Stomach (tissue), 9 donors: ENCODE data around the gene ANKRD22. TPM values are rescaled to one million over a fixed set of nuclear protein-coding genes. Genes with fewer than 3 reads are reported as not detected.

ENCODE experiments used
- DNase-seq, 2 donors: peaks; one replicate each; pipeline versions ENCODE4 v3.0.0 to v3.0.0-alpha.2; 2013 to 2019
- H3K27ac ChIP-seq, 5 donors: fragments of 200-600 bp in 4 of 5; sonication (generic) in 4 of 5; one replicate each; pipeline ENCODE4 v1.5.1; 2013 to 2019; ENCODE audit warnings: mild to moderate bottlenecking in 1 of 5, moderate library complexity in 1 of 5
- H3K27me3 ChIP-seq, 3 donors: fragments of 200-600 bp; sonication (generic); one replicate each; pipeline ENCODE4 v1.5.1; 2017 to 2019; ENCODE audit warnings: mixed run types in 1 of 3
- H3K36me3 ChIP-seq, 4 donors: fragments of 200-600 bp; sonication (generic); 1 replicate in 3 of 4; 2 replicates in 1 of 4; pipeline ENCODE4 v1.5.1; 2016 to 2019
- H3K4me1 ChIP-seq, 4 donors: fragments of 200-600 bp; sonication (generic); one replicate each; pipeline ENCODE4 v1.5.1; 2016 to 2019
- H3K4me3 ChIP-seq, 4 donors: fragments of 200-600 bp; sonication (generic) in 3 of 4; one replicate each; pipeline ENCODE4 v1.5.1; 2016 to 2019; ENCODE audit warnings: mild to moderate bottlenecking in 1 of 4
- H3K9me3 ChIP-seq, 4 donors: fragments of 200-600 bp; sonication (generic); one replicate each; pipeline ENCODE4 v1.5.1; 2016 to 2019
- CTCF ChIP-seq, 7 experiments: fragments of 450-650 bp in 4 of 7; fragments of 200-600 bp in 3 of 7; sonication (generic) in 3 of 7; IDR thresholded peaks; one replicate each; pipeline ENCODE4 v1.5.1; 2016 to 2019; ENCODE audit warnings: antibody characterized with exemption in 7 of 7, control low read depth in 2 of 7, mild to moderate bottlenecking in 1 of 7
- EP300 ChIP-seq: sonication (generic); formaldehyde crosslinking; IDR thresholded peaks from one replicate; pipeline ENCODE4 v1.6.1; 2017; ENCODE audit warnings: antibody characterized with exemption
- POLR2A ChIP-seq, 4 donors: fragments of 450-650 bp; IDR thresholded peaks; one replicate each; pipeline ENCODE4 v1.6.1; 2016; ENCODE audit warnings: antibody characterized with exemption in 4 of 4, control low read depth in 2 of 4, mild to moderate bottlenecking in 1 of 4, moderate library complexity in 1 of 4
- POLR2AphosphoS5 ChIP-seq, 3 donors: sonication (generic); formaldehyde crosslinking; IDR thresholded peaks; one replicate each; pipeline ENCODE4 v1.6.1; 2016; ENCODE audit warnings: antibody characterized with exemption in 3 of 3
- WGBS, 5 donors: extraction: QIAGEN DNeasy Blood & Tissue Kit in 3 of 5; methylation state at CpG; one replicate each; pipeline versions ENCODE4 v1.1.5 to v1.1.7; 2013 to 2018; 5-methylcytosine and 5-hydroxymethylcytosine counted together
- intact Hi-C: fragments of 100-400 bp; cut with DNase I; formaldehyde crosslinking; loops from one replicate; pipeline ENCODE4 v1.15.1; 2023; ENCODE audit warnings: low total_unique reads
- polyA plus RNA-seq, 3 donors: library from polyadenylated mRNA; stranded (reverse); fragments of 200-250 nt; gene quantifications; one replicate each; pipeline ENCODE4 v1.2.3, GENCODE V29; 2013
- total RNA-seq, 5 donors: library from RNA; depleted of rRNA; stranded (reverse); fragments of >200 nt; gene quantifications; one replicate each; pipeline versions ENCODE4 v1.1.0 to v1.2.3, GENCODE V29; 2014 to 2016
- donor health status: healthy with polysubstance abuse.
- donor health status: Bipolar disorder and iron deficiency.
- donor health status: healthy.

Gene ANKRD22
- total and polyA plus RNA-seq, 8 donors = 6.4 to 63.9 (median 36.4) TPM

DNA sequence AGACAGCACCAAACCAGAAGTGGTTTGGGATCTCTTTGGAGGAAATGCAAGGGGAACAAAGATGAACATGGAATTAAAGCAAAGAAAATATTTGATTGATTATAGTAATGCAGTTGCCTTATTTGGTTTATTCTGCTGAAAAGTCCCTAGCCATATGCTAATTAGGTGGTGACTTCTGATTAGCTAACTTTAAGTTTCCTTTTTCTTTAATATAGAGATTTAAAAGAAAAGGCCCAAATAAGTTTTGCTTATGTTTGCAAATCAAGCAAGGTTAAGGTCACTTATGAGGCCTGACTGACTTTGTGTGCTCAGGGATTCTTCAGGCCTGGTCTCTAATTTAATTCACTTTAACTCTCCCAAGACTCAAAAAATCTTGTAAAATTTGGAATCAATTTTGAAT is 6.2 kb upstream of the ANKRD22 start:
- Histone ChIP-seq H3K4me3 (no peak overlapping the region), H3K36me3 (no peaks in the 10 kb centered on the region), H3K27me3 (no peaks in the 10 kb centered on the region), H3K4me1 (peaks cover 6 to 60% (median 29%) of the 10 kb centered on the region in 4 donors), H3K27ac (peak overlapping the region in 1 of 5 donors; percentile 6), H3K9me3 (no peaks in the 10 kb centered on the region)
- intact Hi-C loops = no loop called here
- TF ChIP-seq POLR2AphosphoS5 (IDR thresholded peaks at IDR 0.05) (no peak), POLR2A (IDR thresholded peaks at IDR 0.05) (no peak), EP300 (no peak), CTCF (IDR thresholded peaks at IDR 0.05) (no peak)
- no peak for DNase-seq

DNA sequence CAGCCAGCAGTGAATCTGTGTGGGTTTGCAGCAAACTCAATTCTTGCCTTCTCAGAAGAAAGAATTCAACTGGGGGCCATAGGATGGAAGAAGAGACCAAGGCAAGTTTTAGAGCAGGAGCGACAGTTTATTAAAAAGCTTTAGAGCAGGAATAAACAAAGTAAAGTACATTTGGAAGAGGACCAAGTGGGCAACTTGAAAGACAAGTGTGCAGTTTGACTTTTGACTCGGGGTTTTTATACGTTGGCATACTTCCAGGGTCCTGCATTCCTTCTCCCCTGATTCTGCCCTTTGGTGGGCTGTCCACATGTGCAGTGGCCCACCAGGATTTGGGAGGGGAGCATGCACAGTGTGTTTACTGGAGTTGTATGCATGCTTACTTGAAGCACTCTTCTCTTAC is 3.0 kb upstream of the ANKRD22 start:
- H3K4me3 ChIP-seq = no peak overlapping the region
- intact Hi-C loops = no loop called here
- H3K27ac ChIP-seq = peak overlapping the region; percentile 23 to 86 (median 56)
- TF ChIP-seq POLR2AphosphoS5 (IDR thresholded peaks at IDR 0.05) (no peak), CTCF (IDR thresholded peaks at IDR 0.05) (no peak), POLR2A (IDR thresholded peaks at IDR 0.05) (no peak), EP300 (no peak)
- H3K36me3 ChIP-seq = no peaks in the 10 kb centered on the region
- WGBS, 5 donors = 9 to 26% (median 16%) methylated on average over 3 of the region's 3 CpGs
- no peaks in the 10 kb centered on the region for H3K9me3 ChIP-seq
- DNase-seq = no peak
- peaks cover 13 to 70% (median 35%) of the 10 kb centered on the region in 4 donors for H3K4me1 ChIP-seq
- no peaks in the 10 kb centered on the region for H3K27me3 ChIP-seq

- H3K4me1 ChIP-seq = peaks cover 13 to 74% (median 32%) of the 10 kb centered on the region in 4 donors
- intact Hi-C loops = no loop called here
- no peaks in the 10 kb centered on the region for H3K9me3 ChIP-seq
- no peaks in the 10 kb centered on the region for H3K36me3 ChIP-seq
- no peak for DNase-seq
- H3K27me3 ChIP-seq = no peaks in the 10 kb centered on the region
- TF ChIP-seq CTCF (IDR thresholded peaks at IDR 0.05) = no peak
- no peak for TF ChIP-seq EP300
- no peak for TF ChIP-seq POLR2AphosphoS5 (IDR thresholded peaks at IDR 0.05)
- TF ChIP-seq POLR2A (IDR thresholded peaks at IDR 0.05) = no peak
- H3K27ac ChIP-seq = peak overlapping the region in 4 of 5 donors; percentile 74 to 86 (median 76)
- WGBS, 5 donors = 49 to 66% (median 60%) methylated on average over 4 of the region's 4 CpGs
- no peak overlapping the region for H3K4me3 ChIP-seq
Measured at GRCh38 chr10:88853155-88853881, 1.7 kb upstream of the ANKRD22 start.

DNA sequence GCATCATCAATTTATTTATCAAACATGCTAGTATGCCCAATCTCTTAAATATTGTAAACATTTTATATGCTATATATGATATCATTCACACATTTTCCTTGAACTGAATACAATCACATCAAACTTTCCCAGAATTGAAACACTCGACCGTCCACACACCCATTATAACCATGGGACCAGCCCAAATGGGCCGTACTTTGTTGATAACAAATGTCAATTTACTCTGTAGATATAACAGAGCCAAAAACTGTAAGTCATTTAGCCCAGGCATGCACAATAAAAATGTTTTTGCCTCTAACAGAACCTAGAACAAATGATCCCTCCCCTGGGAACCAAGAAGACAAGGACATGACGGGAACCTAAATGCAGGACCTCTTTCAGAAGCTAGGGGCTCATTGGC is 683 bp upstream of the ANKRD22 start:
- peak in 1 of 3 donors; percentile 54 for TF ChIP-seq POLR2AphosphoS5 (IDR thresholded peaks at IDR 0.05)
- no peak for TF ChIP-seq POLR2A (IDR thresholded peaks at IDR 0.05)
- H3K27ac ChIP-seq = peak overlapping the region; percentile 58 to 86 (median 76)
- 26 to 52% (median 49%) methylated on average over 4 of the region's 4 CpGs for WGBS, 5 donors
- H3K36me3 ChIP-seq = no peaks in the 10 kb centered on the region
- peak overlapping the region in 1 of 4 donors; percentile 20 for H3K4me3 ChIP-seq
- peaks cover 13 to 67% (median 24%) of the 10 kb centered on the region in 4 donors for H3K4me1 ChIP-seq
- no peaks in the 10 kb centered on the region for H3K27me3 ChIP-seq
- intact Hi-C loops = no loop called here
- no peaks in the 10 kb centered on the region for H3K9me3 ChIP-seq
- peak; percentile 18 to 34 for DNase-seq

GRCh38 chr10:88850712-88851111 is 932 bp downstream of the ANKRD22 start:
- intact Hi-C loops = no loop called here
- peaks cover 13 to 66% (median 26%) of the 10 kb centered on the region in 4 donors for H3K4me1 ChIP-seq
- peak overlapping the region; percentile 33 to 55 (median 35) for H3K4me3 ChIP-seq
- 35 to 45% (median 37%) methylated on average over 1 of the region's 1 CpG for WGBS, 5 donors
- no peaks in the 10 kb centered on the region for H3K27me3 ChIP-seq
- no peaks in the 10 kb centered on the region for H3K9me3 ChIP-seq
- DNase-seq = no peak
- TF ChIP-seq POLR2AphosphoS5 (IDR thresholded peaks at IDR 0.05) = no peak
- TF ChIP-seq CTCF (IDR thresholded peaks at IDR 0.05) = no peak
- no peak for TF ChIP-seq POLR2A (IDR thresholded peaks at IDR 0.05)
- no peak for TF ChIP-seq EP300
- peak overlapping the region in 4 of 5 donors; percentile 74 to 86 (median 76) for H3K27ac ChIP-seq
- no peaks in the 10 kb centered on the region for H3K36me3 ChIP-seq
